ENCODE measurements around the gene RPH3AL. TPM values are rescaled to one million over a fixed set of nuclear protein-coding genes. Genes with fewer than 3 reads are reported as not detected.

The RPH3AL gene
- total and polyA plus RNA-seq, 2 experiments from 2014 or later, result 13.8 to 39.0 TPM

DNA sequence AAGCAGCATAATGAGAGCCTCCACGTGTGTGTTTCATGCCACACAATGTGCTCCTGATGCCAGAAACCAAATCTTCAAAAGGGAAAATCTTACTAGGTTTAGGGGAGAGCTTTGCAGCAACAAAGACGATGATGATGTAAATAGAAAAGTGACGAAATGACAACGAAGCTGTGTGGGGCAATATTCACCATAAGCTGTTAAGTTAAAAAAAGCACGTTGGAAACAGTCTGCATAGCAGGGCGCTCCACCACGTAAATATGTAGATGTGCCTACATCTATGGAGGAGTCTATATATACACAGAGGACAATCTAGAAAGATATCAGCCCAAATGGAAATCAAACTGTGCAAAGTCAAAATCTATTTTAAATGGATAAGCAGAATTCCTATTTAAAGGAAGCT, 61.0 kb downstream of the RPH3AL start:
- no peak overlapping the region for H3K4me3 ChIP-seq
- H3K36me3 ChIP-seq, result no peaks in the 10 kb centered on the region
- TF ChIP-seq, protein P1, sequence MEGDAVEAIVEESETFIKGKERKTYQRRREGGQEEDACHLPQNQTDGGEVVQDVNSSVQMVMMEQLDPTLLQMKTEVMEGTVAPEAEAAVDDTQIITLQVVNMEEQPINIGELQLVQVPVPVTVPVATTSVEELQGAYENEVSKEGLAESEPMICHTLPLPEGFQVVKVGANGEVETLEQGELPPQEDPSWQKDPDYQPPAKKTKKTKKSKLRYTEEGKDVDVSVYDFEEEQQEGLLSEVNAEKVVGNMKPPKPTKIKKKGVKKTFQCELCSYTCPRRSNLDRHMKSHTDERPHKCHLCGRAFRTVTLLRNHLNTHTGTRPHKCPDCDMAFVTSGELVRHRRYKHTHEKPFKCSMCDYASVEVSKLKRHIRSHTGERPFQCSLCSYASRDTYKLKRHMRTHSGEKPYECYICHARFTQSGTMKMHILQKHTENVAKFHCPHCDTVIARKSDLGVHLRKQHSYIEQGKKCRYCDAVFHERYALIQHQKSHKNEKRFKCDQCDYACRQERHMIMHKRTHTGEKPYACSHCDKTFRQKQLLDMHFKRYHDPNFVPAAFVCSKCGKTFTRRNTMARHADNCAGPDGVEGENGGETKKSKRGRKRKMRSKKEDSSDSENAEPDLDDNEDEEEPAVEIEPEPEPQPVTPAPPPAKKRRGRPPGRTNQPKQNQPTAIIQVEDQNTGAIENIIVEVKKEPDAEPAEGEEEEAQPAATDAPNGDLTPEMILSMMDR (IDR thresholded peaks at IDR 0.05; ENCODE audit: low read depth, low read length), result no peak
- H3K9me3 ChIP-seq (ENCODE audit: low read depth), result no peaks in the 10 kb centered on the region
- H3K4me1 ChIP-seq (ENCODE audit: low read depth), result no peaks in the 10 kb centered on the region
- DNase-seq (ENCODE audit: low read depth in 1 of 2, low spot score in 1 of 2), result no peak
- H3K27ac ChIP-seq, result no peak overlapping the region
- H3K27me3 ChIP-seq, result no peaks in the 10 kb centered on the region

DNA sequence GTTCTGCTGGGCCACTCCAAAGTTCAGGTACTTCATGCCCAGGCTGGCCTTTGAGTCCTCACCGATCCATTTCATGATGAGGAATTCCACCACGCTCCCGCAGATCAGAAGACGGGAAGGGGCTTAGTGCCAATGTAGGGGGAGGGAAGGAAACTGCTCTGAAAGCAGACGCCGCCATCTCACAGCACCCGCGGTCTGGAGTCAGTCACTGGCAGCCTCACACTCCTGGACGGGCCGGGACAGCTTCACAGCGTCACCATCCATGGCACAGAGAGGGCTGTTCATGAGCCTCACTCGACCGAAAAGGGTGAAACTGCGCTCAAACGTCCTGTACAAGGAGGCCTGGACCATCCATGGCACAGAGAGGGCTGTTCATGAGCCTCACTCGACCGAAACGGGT, 62.0 kb downstream of the RPH3AL start:
- Histone ChIP-seq H3K27me3 (no peaks in the 10 kb centered on the region), H3K27ac (no peak overlapping the region), H3K4me1 (ENCODE audit: low read depth) (no peaks in the 10 kb centered on the region), H3K4me3 (no peak overlapping the region), H3K36me3 (no peaks in the 10 kb centered on the region), H3K9me3 (ENCODE audit: low read depth) (no peaks in the 10 kb centered on the region)
- TF ChIP-seq, protein P1 (IDR thresholded peaks at IDR 0.05; ENCODE audit: low read depth, low read length), result no peak
- no peak for DNase-seq (ENCODE audit: low read depth in 1 of 2, low spot score in 1 of 2)

DNA sequence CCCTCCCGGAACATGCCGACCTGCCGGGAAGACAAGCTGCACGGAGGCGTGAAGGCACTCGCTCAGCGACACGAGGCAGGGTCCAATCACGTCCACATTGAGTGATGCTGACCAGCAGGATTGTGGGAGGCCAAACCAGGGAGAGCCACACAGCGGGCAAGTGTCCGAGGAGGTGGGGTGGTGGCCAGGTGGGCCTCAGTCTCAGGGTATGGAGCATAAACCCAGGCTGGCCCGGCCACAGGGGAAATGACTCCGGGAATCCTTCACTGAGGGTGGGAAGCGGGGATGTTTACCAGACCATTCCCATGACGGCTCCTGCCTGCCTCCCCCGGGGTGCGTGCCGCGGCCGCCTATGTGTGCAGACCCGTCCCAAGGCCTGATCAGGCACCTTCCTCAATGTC, 62.5 kb downstream of the RPH3AL start:
- Histone ChIP-seq H3K4me1 (ENCODE audit: low read depth) (no peaks in the 10 kb centered on the region), H3K27me3 (no peaks in the 10 kb centered on the region), H3K4me3 (no peak overlapping the region), H3K36me3 (no peaks in the 10 kb centered on the region), H3K9me3 (ENCODE audit: low read depth) (no peaks in the 10 kb centered on the region), H3K27ac (no peak overlapping the region)
- no peak for DNase-seq (ENCODE audit: low read depth in 1 of 2, low spot score in 1 of 2)
- TF ChIP-seq, protein P1 (IDR thresholded peaks at IDR 0.05; ENCODE audit: low read depth, low read length), result no peak

DNA sequence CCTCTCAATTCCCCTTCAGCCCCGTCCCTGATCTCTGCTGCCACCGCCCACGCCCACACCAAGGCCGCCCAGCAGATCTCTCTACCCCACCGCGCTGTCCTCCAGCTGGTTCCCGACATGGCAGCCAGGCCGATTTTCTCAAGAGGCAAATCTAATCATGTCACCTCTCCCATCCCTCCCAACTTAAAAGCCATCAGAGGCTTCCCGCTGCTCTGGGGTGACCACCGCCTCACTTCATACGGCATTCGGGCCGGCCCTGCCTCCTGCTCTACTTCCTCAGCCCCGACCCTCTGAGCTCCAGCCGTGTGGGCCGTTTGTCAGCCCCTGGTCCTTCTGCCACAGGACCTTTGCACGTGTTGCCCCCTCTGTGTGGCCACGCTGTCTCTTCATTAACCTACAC, 63.2 kb downstream of the RPH3AL start:
- TF ChIP-seq, protein P1 (IDR thresholded peaks at IDR 0.05; ENCODE audit: low read depth, low read length), result no peak
- no peaks in the 10 kb centered on the region for H3K27me3 ChIP-seq
- H3K4me3 ChIP-seq, result no peak overlapping the region
- H3K4me1 ChIP-seq (ENCODE audit: low read depth), result no peaks in the 10 kb centered on the region
- no peak for DNase-seq (ENCODE audit: low read depth in 1 of 2, low spot score in 1 of 2)
- no peak overlapping the region for H3K27ac ChIP-seq
- no peaks in the 10 kb centered on the region for H3K9me3 ChIP-seq (ENCODE audit: low read depth)
- H3K36me3 ChIP-seq, result no peaks in the 10 kb centered on the region

DNA sequence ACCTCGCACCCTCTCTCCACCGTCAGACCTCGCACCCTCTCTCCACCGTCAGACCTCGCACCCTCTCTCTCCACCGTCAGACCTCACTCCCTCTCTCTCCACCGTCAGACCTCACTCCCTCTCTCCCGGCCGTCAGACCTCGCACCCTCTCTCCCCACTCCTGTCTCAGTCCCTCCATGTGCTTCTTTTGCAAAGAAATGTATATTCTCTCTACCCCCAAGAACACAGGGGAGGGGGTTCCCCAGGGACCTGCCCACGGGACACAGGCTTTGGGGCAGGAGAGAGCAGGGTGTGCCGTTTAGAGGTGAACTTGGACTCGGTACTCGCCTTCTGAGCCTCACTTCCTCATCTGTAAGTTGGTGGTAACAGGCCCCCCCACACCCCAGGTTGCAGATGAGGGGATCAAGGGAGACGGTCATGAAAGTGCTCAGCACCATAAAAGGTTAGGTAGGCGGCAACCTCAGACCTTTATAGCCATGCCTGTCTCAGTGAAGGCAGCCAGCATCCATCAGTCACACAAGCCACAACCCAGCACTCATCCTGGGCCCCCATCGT, 63.7 kb downstream of the RPH3AL start:
- TF ChIP-seq, protein P1 (IDR thresholded peaks at IDR 0.05; ENCODE audit: low read depth, low read length), result no peak
- DNase-seq (ENCODE audit: low read depth in 1 of 2, low spot score in 1 of 2), result no peak
- no peaks in the 10 kb centered on the region for H3K27me3 ChIP-seq

DNA sequence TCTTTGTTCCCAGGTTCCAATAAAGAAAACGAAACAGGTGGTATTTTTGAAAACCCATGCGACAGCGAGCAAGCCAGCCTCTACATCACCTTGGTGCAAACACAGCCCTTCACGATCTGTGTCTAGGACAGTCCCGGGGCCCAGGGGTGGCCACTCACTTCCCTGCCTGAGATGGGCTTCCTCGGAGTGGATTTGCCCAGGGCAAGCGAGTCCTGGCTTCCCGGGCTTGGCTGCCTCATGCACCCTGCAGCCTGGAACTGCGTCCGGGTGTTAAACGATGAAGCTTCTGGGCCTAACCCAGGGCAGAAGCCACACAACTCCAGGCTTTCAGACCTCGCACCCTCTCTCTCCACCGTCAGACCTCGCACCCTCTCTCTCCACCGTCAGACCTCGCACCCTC, 66.0 kb downstream of the RPH3AL start:
- no peak for DNase-seq (ENCODE audit: low read depth in 1 of 2, low spot score in 1 of 2)
- Histone ChIP-seq H3K4me1 (ENCODE audit: low read depth) (no peaks in the 10 kb centered on the region), H3K27me3 (no peaks in the 10 kb centered on the region), H3K36me3 (no peaks in the 10 kb centered on the region), H3K27ac (no peak overlapping the region), H3K9me3 (ENCODE audit: low read depth) (no peaks in the 10 kb centered on the region), H3K4me3 (no peak overlapping the region)
- TF ChIP-seq, protein P1 (IDR thresholded peaks at IDR 0.05; ENCODE audit: low read depth, low read length), result no peak

More for the DNA sequence above, 63.7 kb downstream of the RPH3AL start:
- Histone ChIP-seq H3K4me1 (ENCODE audit: low read depth) (no peaks in the 10 kb centered on the region), H3K36me3 (no peaks in the 10 kb centered on the region), H3K4me3 (no peak overlapping the region), H3K27ac (no peak overlapping the region), H3K9me3 (ENCODE audit: low read depth) (no peaks in the 10 kb centered on the region)
